Tibial nerve (tissue), 4 donors: ENCODE results near the gene IGF2R. TPM values are rescaled to one million over a fixed set of nuclear protein-coding genes. Genes with fewer than 3 reads are reported as not detected.
A peak's percentile ranks its signal among the peaks of the same experiment; 100 is the strongest.

Experiments
- DNase-seq, 2 donors: peaks; one replicate each; pipeline ENCODE4 v3.0.0-alpha.2; 2019; ENCODE audit warnings: low spot score in 2 of 2
- H3K27ac ChIP-seq, 4 donors: fragments of 200-600 bp; sonication (generic) in 3 of 4; one replicate each; pipeline ENCODE4 v1.5.1; 2017 to 2019; ENCODE audit warnings: mild to moderate bottlenecking in 1 of 4
- H3K27me3 ChIP-seq, 2 donors: fragments of 200-600 bp; sonication (generic) in 1 of 2; one replicate each; pipeline versions ENCODE4 v1.5.1 to v1.6.0; 2017 to 2019
- H3K36me3 ChIP-seq, 3 donors: fragments of 200-600 bp; sonication (generic); one replicate each; pipeline ENCODE4 v1.5.1; 2018 to 2019
- H3K4me1 ChIP-seq, 4 donors: fragments of 200-600 bp; sonication (generic) in 3 of 4; one replicate each; pipeline ENCODE4 v1.5.1; 2017 to 2019
- H3K4me3 ChIP-seq, 4 donors: fragments of 200-600 bp; sonication (generic) in 3 of 4; one replicate each; pipeline ENCODE4 v1.5.1; 2017 to 2019; ENCODE audit warnings: mild to moderate bottlenecking in 1 of 4, moderate library complexity in 1 of 4
- H3K9me3 ChIP-seq, 4 donors: fragments of 200-600 bp; sonication (generic) in 3 of 4; one replicate each; pipeline ENCODE4 v1.5.1; 2017 to 2019
- CTCF ChIP-seq, 5 experiments: fragments of 200-600 bp in 3 of 5; fragments of 450-650 bp in 2 of 5; sonication (generic) in 3 of 5; IDR thresholded peaks; one replicate each; pipeline ENCODE4 v1.5.1; 2016 to 2019; ENCODE audit warnings: antibody characterized with exemption in 5 of 5, mild to moderate bottlenecking in 3 of 5, moderate library complexity in 2 of 5
- EP300 ChIP-seq, 2 donors: sonication (generic); formaldehyde crosslinking; IDR thresholded peaks; one replicate each; pipeline ENCODE4 v1.6.1; 2017; ENCODE audit warnings: antibody characterized with exemption in 2 of 2, mild to moderate bottlenecking in 1 of 2
- POLR2A ChIP-seq, 2 donors: fragments of 450-650 bp; IDR thresholded peaks; one replicate each; pipeline ENCODE4 v1.6.1; 2017; ENCODE audit warnings: antibody characterized with exemption in 2 of 2, mild to moderate bottlenecking in 2 of 2, moderate library complexity in 2 of 2
- WGBS, 2 donors: methylation state at CpG; one replicate each; pipeline ENCODE4 v1.1.5; 2018; 5-methylcytosine and 5-hydroxymethylcytosine counted together
- total RNA-seq, 4 donors: library from RNA; depleted of rRNA; stranded (reverse); fragments of >200 nt; gene quantifications; one replicate each; pipeline ENCODE4 v1.1.0, GENCODE V29; 2016

IGF2R gene
- total RNA-seq, 4 donors from 2014 or later = 60.1 to 81.3 (median 68.5) TPM

- Histone ChIP-seq H3K9me3 (no peaks in the 10 kb centered on the region), H3K4me1 (peaks cover 0 to 15% (median 0%) of the 10 kb centered on the region in 4 donors), H3K36me3 (peaks cover 0 to 81% (median 4%) of the 10 kb centered on the region in 3 donors), H3K27ac (peak overlapping the region in 1 of 4 donors; percentile 11), H3K4me3 (no peak overlapping the region), H3K27me3 (no peaks in the 10 kb centered on the region)
- 72 to 86% methylated on average over 22 to 23 of the region's 23 CpGs for WGBS, 2 donors
- DNase-seq = no peak
- TF ChIP-seq EP300 (IDR thresholded peaks at IDR 0.05) (no peak), POLR2A (IDR thresholded peaks at IDR 0.05) (no peak), CTCF (IDR thresholded peaks at IDR 0.05) (no peak)
Measured at GRCh38 chr6:160101277-160102205, 132.7 kb downstream of the IGF2R start.

- Histone ChIP-seq H3K36me3 (peaks cover 0 to 78% (median 4%) of the 10 kb centered on the region in 3 donors), H3K4me3 (no peak overlapping the region), H3K4me1 (peaks cover 0 to 15% (median 0%) of the 10 kb centered on the region in 4 donors), H3K9me3 (no peaks in the 10 kb centered on the region), H3K27me3 (no peaks in the 10 kb centered on the region), H3K27ac (no peak overlapping the region)
- no peak for DNase-seq
- 92 to 96% methylated on average over 16 of the region's 16 CpGs for WGBS, 2 donors
- TF ChIP-seq CTCF (IDR thresholded peaks at IDR 0.05) (no peak), POLR2A (IDR thresholded peaks at IDR 0.05) (no peak), EP300 (IDR thresholded peaks at IDR 0.05) (no peak)
Measured at GRCh38 chr6:160102399-160102798, 133.5 kb downstream of the IGF2R start.

- 80 to 87% methylated on average over 14 of the region's 14 CpGs for WGBS, 2 donors
- H3K27ac ChIP-seq = peak overlapping the region in 2 of 4 donors; percentile 23 to 69
- H3K9me3 ChIP-seq = no peaks in the 10 kb centered on the region
- H3K4me3 ChIP-seq = no peak overlapping the region
- peaks cover 0 to 74% (median 4%) of the 10 kb centered on the region in 3 donors for H3K36me3 ChIP-seq
- peak in 2 of 5 experiments; percentile 10 to 22 for TF ChIP-seq CTCF (IDR thresholded peaks at IDR 0.05)
- TF ChIP-seq EP300 (IDR thresholded peaks at IDR 0.05) = no peak
- peaks cover 0 to 15% (median 0%) of the 10 kb centered on the region in 4 donors for H3K4me1 ChIP-seq
- H3K27me3 ChIP-seq = no peaks in the 10 kb centered on the region
- peak in 1 of 2 donors; percentile 32 for DNase-seq
Measured at GRCh38 chr6:160102956-160103824, 134.3 kb downstream of the IGF2R start.

- Histone ChIP-seq H3K9me3 (no peaks in the 10 kb centered on the region), H3K27me3 (no peaks in the 10 kb centered on the region), H3K4me3 (no peak overlapping the region), H3K36me3 (peaks cover 0 to 74% (median 4%) of the 10 kb centered on the region in 3 donors), H3K27ac (peak overlapping the region in 2 of 4 donors; percentile 23 to 69), H3K4me1 (peaks cover 0 to 15% (median 0%) of the 10 kb centered on the region in 4 donors)
- DNase-seq = no peak
- 65 to 76% methylated on average over 7 of the region's 7 CpGs for WGBS, 2 donors
- TF ChIP-seq EP300 (IDR thresholded peaks at IDR 0.05) (no peak), POLR2A (IDR thresholded peaks at IDR 0.05) (no peak), CTCF (IDR thresholded peaks at IDR 0.05) (no peak)
Measured at GRCh38 chr6:160103825-160104100, 134.9 kb downstream of the IGF2R start.
